GM12878 (cell line): ENCODE measurements around the gene LIX1L. TPM values are rescaled to one million over a fixed set of nuclear protein-coding genes. Genes with fewer than 3 reads are reported as not detected.

ENCODE experiments used
- ATAC-seq: fragments of 200-7000 bp; cut with Tn5 transposase; 3 replicates; pipeline ENCODE4 v1.9.1; 2020; ENCODE audit warnings: mild to moderate bottlenecking, moderate library complexity
- BruUV-seq: library from RNA; stranded (reverse); fragments of 400-500 nt; replicated peaks from 2 replicates; lab custom pipeline; 2021; lab: Mats Ljungman, UMichigan
- CTCF ChIA-PET: fragments of 300-600 bp; sonication (Branson Sonifier 250); formaldehyde crosslinking; extraction: SDS; loops from one replicate; lab custom pipeline; 2021; ENCODE audit warnings: inconsistent platforms; lab: Yijun Ruan, JAX
- POLR2A ChIA-PET: fragments of 350-600 bp; formaldehyde crosslinking; extraction: SDS; loops from one replicate; lab custom pipeline; 2021; ENCODE audit warnings: inconsistent platforms; lab: Charles Lee
- RAD21 ChIA-PET: fragments of 300-600 bp; sonication (Branson Sonifier 250); formaldehyde crosslinking; loops from one replicate; lab custom pipeline; 2023; ENCODE audit warnings: antibody characterized with exemption; ENCODE audit not compliant: unreplicated experiment; lab: Charles Lee
- SMC1A ChIA-PET: fragments of 300-600 bp; sonication (Branson Sonifier 250); formaldehyde crosslinking; loops from one replicate; lab custom pipeline; 2023; ENCODE audit not compliant: unreplicated experiment, uncharacterized antibody; lab: Charles Lee
- DNase-seq: peaks from one replicate; pipeline ENCODE4 v3.0.0-alpha.2; 2011; ENCODE audit warnings: low read depth, low spot score
- FAIRE-seq: peaks from 3 replicates; lab custom pipeline; 2011; peaks lifted over from hg19 to GRCh38; lab: Jason Lieb, UNC
- H2AFZ ChIP-seq: 2 replicates; pipeline ENCODE4 v1.6.0; 2011; ENCODE audit warnings: low read depth, low read length, control low read depth; ENCODE audit not compliant: control insufficient read depth
- H3K27ac ChIP-seq: 2 replicates; pipeline ENCODE4 v1.5.1; 2011; ENCODE audit warnings: control low read depth; ENCODE audit not compliant: control insufficient read depth, insufficient read depth
- H3K27me3 ChIP-seq, 2 experiments: replicated peaks in 1 of 2; 2 replicates each; pipeline versions ENCODE4 v1.6.0 to v1.6.1; 2011; ENCODE audit warnings: low read length in 1 of 2; ENCODE audit not compliant: control insufficient read depth in 2 of 2, insufficient read depth in 2 of 2
- H3K36me3 ChIP-seq, 2 experiments: 2 replicates each; pipeline ENCODE4 v1.5.1; 2011; ENCODE audit warnings: low read length in 1 of 2; ENCODE audit not compliant: control insufficient read depth in 2 of 2, insufficient read depth in 2 of 2
- H3K4me1 ChIP-seq: 2 replicates; pipeline ENCODE4 v1.6.1; 2011; ENCODE audit warnings: mild to moderate bottlenecking, low read length, moderate library complexity, mixed read lengths; ENCODE audit not compliant: control insufficient read depth, insufficient read depth
- H3K4me2 ChIP-seq: 2 replicates; pipeline ENCODE4 v1.6.0; 2011; ENCODE audit warnings: control low read depth; ENCODE audit not compliant: control insufficient read depth, insufficient read depth
- H3K4me3 ChIP-seq: fragments of 200-600 bp; sonication (generic); 2 replicates; pipeline ENCODE4 v1.5.1; 2016
- H3K79me2 ChIP-seq: 2 replicates; pipeline ENCODE4 v1.6.0; 2011; ENCODE audit warnings: low read length; ENCODE audit not compliant: control insufficient read depth, insufficient read depth
- H3K9ac ChIP-seq: 2 replicates; pipeline ENCODE4 v1.8.0; 2011; ENCODE audit warnings: low read length, control low read depth, mixed read lengths; ENCODE audit not compliant: control insufficient read depth, insufficient read depth
- H3K9me3 ChIP-seq: replicated peaks from 3 replicates; pipeline ENCODE4 v1.5.1; 2011; ENCODE audit warnings: mild to moderate bottlenecking, low read length; ENCODE audit not compliant: control insufficient read depth, insufficient read depth
- H4K20me1 ChIP-seq: 2 replicates; pipeline ENCODE4 v1.6.0; 2011; ENCODE audit not compliant: control insufficient read depth, insufficient read depth
- CBX5 ChIP-seq: sonication (generic); IDR thresholded peaks from 2 replicates; pipeline ENCODE4 v1.6.1; 2016; ENCODE audit warnings: low read depth, moderate library complexity, mild to moderate bottlenecking, inconsistent platforms
- CREB1 ChIP-seq: IDR thresholded peaks from 2 replicates; pipeline ENCODE4 v1.6.1; 2012; ENCODE audit warnings: low read depth, mild to moderate bottlenecking, inconsistent platforms
- JUNB ChIP-seq: IDR thresholded peaks from 2 replicates; pipeline ENCODE4 v1.6.1; 2016; ENCODE audit warnings: antibody characterized with exemption, mild to moderate bottlenecking
- PML ChIP-seq: IDR thresholded peaks from 2 replicates; pipeline ENCODE4 v1.6.1; 2012; ENCODE audit warnings: low read length, inconsistent platforms
- SKIL ChIP-seq: fragments of 450-650 bp; IDR thresholded peaks from 2 replicates; pipeline ENCODE4 v1.6.1; 2017; ENCODE audit warnings: mild to moderate bottlenecking, low read depth, inconsistent platforms; ENCODE audit not compliant: poor library complexity, severe bottlenecking
- SMC3 ChIP-seq: IDR thresholded peaks from 2 replicates; pipeline ENCODE4 v1.6.1; 2011; ENCODE audit warnings: low read length, improper control_type of control experiment, borderline replicate concordance
- WRNIP1 ChIP-seq: IDR thresholded peaks from 2 replicates; pipeline ENCODE4 v1.6.1; 2011; ENCODE audit warnings: low read depth, low read length, improper control_type of control experiment, borderline replicate concordance
- ZBTB33 ChIP-seq: fragments of 450-650 bp; IDR thresholded peaks from 2 replicates; pipeline ENCODE4 v1.6.1; 2017; ENCODE audit warnings: mild to moderate bottlenecking
- WGBS: methylation state at CpG from one replicate; pipeline ENCODE4 v1.1.6; 2016; ENCODE audit warnings: low lambda C conversion rate; ENCODE audit not compliant: insufficient replicate concordance, insufficient coverage; ENCODE audit errors: missing lambda C conversion rate; 5-methylcytosine and 5-hydroxymethylcytosine counted together
- in situ Hi-C: fragments of 300-500 bp; cut with MboI; formaldehyde crosslinking; loops from 9 replicates; pipeline ENCODE4 v1.14.3; 2018; ENCODE audit warnings: mixed read lengths
- intact Hi-C: fragments of 100-400 bp; cut with micrococcal nuclease; formaldehyde crosslinking; loops from one replicate; pipeline ENCODE4 v1.14.2; 2022; ENCODE audit not compliant: unreplicated experiment
- polyA plus RNA-seq, 11 experiments: library from polyadenylated mRNA; depleted of rRNA in 4 of 11; unstranded in 6 of 11; stranded (reverse) in 5 of 11; fragments of >200 nt; fragmentation: Nextera tagmentation in 4 of 11; fragmentation: Illumina TruSeq in 1 of 11; extraction: Ambion mirVana in 4 of 11; extraction: Trizol in 1 of 11; gene quantifications; 1 replicate in 1 of 11; 2 replicates in 10 of 11; pipeline versions ENCODE4 v1.2.1 to v1.2.3, GENCODE V29; 2011 to 2016; ENCODE audit warnings: inconsistent platforms in 2 of 11, missing spikeins in 2 of 11, low read depth in 1 of 11
- total RNA-seq, 4 experiments: library from RNA; depleted of rRNA in 3 of 4; stranded (reverse); fragments of >200 nt in 3 of 4; fragmentation: Illumina TruSeq in 1 of 4; extraction: Trizol in 1 of 4; gene quantifications; 2 replicates each; pipeline versions ENCODE4 v1.2.1 to v1.2.3, GENCODE V29; 2013 to 2021
- TF ChIP-seq, protein P1 (sequence below): fragments of 450-650 bp; IDR thresholded peaks from 2 replicates; pipeline ENCODE4 v1.6.1; 2018; ENCODE audit warnings: mild to moderate bottlenecking, low read depth, moderate library complexity; ENCODE audit not compliant: partially characterized antibody
- TF ChIP-seq, protein P2 (sequence below): fragments of 450-650 bp; IDR thresholded peaks from 2 replicates; pipeline ENCODE4 v1.6.1; 2017; ENCODE audit warnings: low read depth, mild to moderate bottlenecking, moderate library complexity

The LIX1L gene
- total and polyA plus RNA-seq, 10 of the 15 experiments (the other 5 are each of a cell fraction or from before 2014, with no cell fraction given), result 5.5 to 48.2 (median 15.3) TPM

DNA sequence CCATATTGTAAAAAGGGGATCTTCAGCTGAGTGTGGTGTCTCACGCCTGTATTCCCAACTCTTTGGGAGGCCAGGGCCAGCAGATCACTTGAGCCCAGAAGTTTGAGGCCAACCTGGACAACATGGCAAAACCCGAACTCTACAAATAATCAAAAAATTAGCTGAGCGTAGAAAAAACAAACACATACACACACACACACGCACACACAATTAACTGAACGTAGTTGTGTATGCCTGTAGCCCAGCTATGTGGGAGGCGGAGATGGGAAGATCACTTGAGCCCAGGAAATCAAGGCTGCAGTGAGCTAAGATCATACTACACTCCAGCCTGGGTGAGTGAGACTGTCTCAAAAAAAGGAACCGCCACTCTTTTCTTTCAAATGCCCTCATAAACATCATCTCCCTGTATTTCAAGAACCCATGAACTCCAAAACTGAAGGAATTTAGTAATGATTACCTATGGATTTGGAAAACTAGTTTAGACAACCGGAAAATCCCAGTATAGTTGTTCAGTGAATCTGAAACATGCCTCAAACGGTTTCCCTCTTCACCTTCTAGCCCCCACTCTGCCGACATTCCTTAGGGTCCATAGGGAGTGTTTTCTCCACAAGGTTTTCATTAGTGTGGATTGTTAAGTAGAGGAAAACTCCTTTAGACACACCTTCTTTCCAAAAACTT, 34.1 kb upstream of the LIX1L start (continued):
- TF ChIP-seq, protein P1, sequence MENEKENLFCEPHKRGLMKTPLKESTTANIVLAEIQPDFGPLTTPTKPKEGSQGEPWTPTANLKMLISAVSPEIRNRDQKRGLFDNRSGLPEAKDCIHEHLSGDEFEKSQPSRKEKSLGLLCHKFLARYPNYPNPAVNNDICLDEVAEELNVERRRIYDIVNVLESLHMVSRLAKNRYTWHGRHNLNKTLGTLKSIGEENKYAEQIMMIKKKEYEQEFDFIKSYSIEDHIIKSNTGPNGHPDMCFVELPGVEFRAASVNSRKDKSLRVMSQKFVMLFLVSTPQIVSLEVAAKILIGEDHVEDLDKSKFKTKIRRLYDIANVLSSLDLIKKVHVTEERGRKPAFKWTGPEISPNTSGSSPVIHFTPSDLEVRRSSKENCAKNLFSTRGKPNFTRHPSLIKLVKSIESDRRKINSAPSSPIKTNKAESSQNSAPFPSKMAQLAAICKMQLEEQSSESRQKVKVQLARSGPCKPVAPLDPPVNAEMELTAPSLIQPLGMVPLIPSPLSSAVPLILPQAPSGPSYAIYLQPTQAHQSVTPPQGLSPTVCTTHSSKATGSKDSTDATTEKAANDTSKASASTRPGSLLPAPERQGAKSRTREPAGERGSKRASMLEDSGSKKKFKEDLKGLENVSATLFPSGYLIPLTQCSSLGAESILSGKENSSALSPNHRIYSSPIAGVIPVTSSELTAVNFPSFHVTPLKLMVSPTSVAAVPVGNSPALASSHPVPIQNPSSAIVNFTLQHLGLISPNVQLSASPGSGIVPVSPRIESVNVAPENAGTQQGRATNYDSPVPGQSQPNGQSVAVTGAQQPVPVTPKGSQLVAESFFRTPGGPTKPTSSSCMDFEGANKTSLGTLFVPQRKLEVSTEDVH, result no peak
- TF ChIP-seq, protein P2, sequence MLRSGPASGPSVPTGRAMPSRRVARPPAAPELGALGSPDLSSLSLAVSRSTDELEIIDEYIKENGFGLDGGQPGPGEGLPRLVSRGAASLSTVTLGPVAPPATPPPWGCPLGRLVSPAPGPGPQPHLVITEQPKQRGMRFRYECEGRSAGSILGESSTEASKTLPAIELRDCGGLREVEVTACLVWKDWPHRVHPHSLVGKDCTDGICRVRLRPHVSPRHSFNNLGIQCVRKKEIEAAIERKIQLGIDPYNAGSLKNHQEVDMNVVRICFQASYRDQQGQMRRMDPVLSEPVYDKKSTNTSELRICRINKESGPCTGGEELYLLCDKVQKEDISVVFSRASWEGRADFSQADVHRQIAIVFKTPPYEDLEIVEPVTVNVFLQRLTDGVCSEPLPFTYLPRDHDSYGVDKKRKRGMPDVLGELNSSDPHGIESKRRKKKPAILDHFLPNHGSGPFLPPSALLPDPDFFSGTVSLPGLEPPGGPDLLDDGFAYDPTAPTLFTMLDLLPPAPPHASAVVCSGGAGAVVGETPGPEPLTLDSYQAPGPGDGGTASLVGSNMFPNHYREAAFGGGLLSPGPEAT, result no peak
- no peak for TF ChIP-seq CBX5
- peak; percentile 59 for TF ChIP-seq PML

- intact Hi-C loops, result no loop called here
- SMC1A ChIA-PET, result interaction anchor here (0.9 to 12.5 kb wide), 2 partner anchors 10 to 32 kb away, joined by 3 to 244 read pairs; partner anchors contain the start of gene LIX1L
- peaks cover 0 to 3% of the 10 kb centered on the region in 2 experiments; a peak in 2 of 4 replicates for H3K36me3 ChIP-seq
- H3K4me3 ChIP-seq, result no peak overlapping the region
- 85% methylated on average over 7 of the region's 7 CpGs for WGBS
- no peak overlapping the region for H2AFZ ChIP-seq
- H3K4me2 ChIP-seq, result no peak overlapping the region
- no TSS peak for BruUV-seq
- DNase-seq (no peak), ATAC-seq (peak; percentile 4; the same call in 2 of the 3 replicates), FAIRE-seq (no peak)
- no peak overlapping the region for H3K9ac ChIP-seq
- POLR2A ChIA-PET, result interaction anchor here (0.9 to 7.2 kb wide), 4 partner anchors 11 to 28 kb away, joined by 3 to 61 read pairs (median 4); partner anchors contain the start of genes ANKRD34A and POLR3GL
- H3K4me1 ChIP-seq, result peaks cover 4% of the 10 kb centered on the region; the same call in 1 of the 2 replicates
- CTCF ChIA-PET, result interaction anchor here (0.8 to 12.2 kb wide), 4 partner anchors 10 to 46 kb away, joined by 3 to 196 read pairs (median 4); no protein-coding TSS in a partner anchor
- no peaks in the 10 kb centered on the region for H3K27me3 ChIP-seq
- in situ Hi-C loops, result no loop called here
- peaks cover 7% of the 10 kb centered on the region for H3K79me2 ChIP-seq
- no peaks in the 10 kb centered on the region for H4K20me1 ChIP-seq
- no peaks in the 10 kb centered on the region for H3K9me3 ChIP-seq
- RAD21 ChIA-PET, result interaction anchor here (0.6 to 1.7 kb wide), 2 partner anchors 11 to 32 kb away, joined by 3 to 11 read pairs; partner anchors contain the start of gene LIX1L
- no peak overlapping the region for H3K27ac ChIP-seq
- TF ChIP-seq WRNIP1 (no peak), SMC3 (no peak), SKIL (no peak), JUNB (no peak), CREB1 (no peak), ZBTB33 (no peak)
Observed at GRCh38 chr1:145990249-145990855, 32.5 kb upstream of the LIX1L start.
